K562 (cell line): ENCODE results near the gene PLEKHA1. TPM values are rescaled to one million over a fixed set of nuclear protein-coding genes. Genes with fewer than 3 reads are reported as not detected.

ENCODE experiments used
- ATF4 ChIP-seq: fragments of 450-650 bp; formaldehyde crosslinking; IDR thresholded peaks from 2 replicates; pipeline ENCODE4 v1.4.0; 2022; ENCODE audit warnings: mild to moderate bottlenecking, moderate library complexity
- CBFB ChIP-seq: sonication (generic); formaldehyde crosslinking; IDR thresholded peaks from 2 replicates; pipeline ENCODE4 v1.4.0; 2020; ENCODE audit warnings: mild to moderate bottlenecking, missing genetic modification reagents
- CHD7 ChIP-seq: fragments of 200-600 bp; sonication (generic); IDR thresholded peaks from one replicate; pipeline ENCODE4 v1.6.1; 2012; ENCODE audit warnings: mild to moderate bottlenecking, low read depth, low read length, inconsistent platforms
- CTBP1 ChIP-seq: fragments of 450-650 bp; IDR thresholded peaks from 2 replicates; pipeline ENCODE4 v1.6.1; 2016; ENCODE audit warnings: borderline replicate concordance
- GABPA ChIP-seq: fragments of 200-800 bp; sonication (Bioruptor generic); conservative IDR thresholded peaks from 2 replicates; pipeline ENCODE4 v1.6.1; 2016; ENCODE audit warnings: low read depth, missing genetic modification characterization, missing compliant biosample characterization
- PHTF2 ChIP-seq: fragments of 250-450 bp; sonication (Bioruptor Pico); IDR thresholded peaks from 2 replicates; pipeline ENCODE4 v1.5.0; 2021; ENCODE audit warnings: mild to moderate bottlenecking
- SIN3A ChIP-seq, 2 experiments: fragments of 150-350 bp in 1 of 2; IDR thresholded peaks; 2 replicates each; pipeline ENCODE4 v1.6.1; 2011 to 2016; ENCODE audit warnings: borderline replicate concordance in 2 of 2, low read depth in 2 of 2, low read length in 2 of 2, mild to moderate bottlenecking in 2 of 2, moderate library complexity in 2 of 2; ENCODE audit not compliant: control insufficient read depth in 1 of 2
- ZC3H8 ChIP-seq: fragments of 450-650 bp; IDR thresholded peaks from 2 replicates; pipeline ENCODE4 v1.6.1; 2017
- polyA plus RNA-seq, 8 experiments: library from polyadenylated mRNA; depleted of rRNA in 4 of 8; stranded (reverse) in 5 of 8; unstranded in 3 of 8; fragments of >200 nt; fragmentation: Nextera tagmentation in 2 of 8; fragmentation: Illumina TruSeq in 1 of 8; extraction: Ambion mirVana in 2 of 8; extraction: Trizol in 1 of 8; gene quantifications; 2 replicates each; pipeline versions ENCODE4 v1.2.1 to v1.2.3, GENCODE V29; 2011 to 2014; ENCODE audit warnings: inconsistent platforms in 1 of 8, missing spikeins in 1 of 8
- total RNA-seq, 7 experiments: library from RNA; depleted of rRNA in 6 of 7; stranded (reverse); fragments of >200 nt in 6 of 7; fragmentation: Illumina TruSeq in 2 of 7; extraction: Trizol in 2 of 7; gene quantifications; 2 replicates each; pipeline versions ENCODE4 v1.2.1 to v1.2.3, GENCODE V29; 2011 to 2021; ENCODE audit warnings: low replicate concordance in 1 of 7

The PLEKHA1 gene
- total and polyA plus RNA-seq, 9 of the 15 experiments (the other 6 are each of a cell fraction or from before 2014, with no cell fraction given): 0.05 to 4.7 (median 1.0) TPM

GRCh38 chr10:122350893-122351292, 23.6 kb upstream of the PLEKHA1 start (continued):
- TF ChIP-seq CHD7 (no peak), GABPA (no peak), CTBP1 (no peak), ATF4 (CRISPR knock-in tag) (no peak), SIN3A (IDR thresholded peaks at IDR 0.05; ENCODE audit: borderline replicate concordance in 2 of 2, control insufficient read depth in 1 of 2, low read depth in 2 of 2, low read length in 2 of 2) (no peak), ZC3H8 (no peak), CBFB (CRISPR knock-in tag) (no peak), PHTF2 (CRISPR knock-in tag) (no peak)
